ENCODE results near the gene UBE4A. TPM values are rescaled to one million over a fixed set of nuclear protein-coding genes. Genes with fewer than 3 reads are reported as not detected.

UBE4A gene
- total and polyA plus RNA-seq, 9 of the 15 experiments (the other 6 are each of a cell fraction or from before 2014, with no cell fraction given), result 13.5 to 45.2 (median 26.8) TPM

- H3K27me3 ChIP-seq (ENCODE audit: control insufficient read depth in 2 of 2, insufficient read depth in 2 of 2, low read length in 2 of 2), result no peaks in the 10 kb centered on the region
- H3K9me3 ChIP-seq (replicated peaks; ENCODE audit: control insufficient read depth, insufficient read depth, low read depth, low read length), result no peaks in the 10 kb centered on the region
- BruUV-seq (replicated peaks), result no TSS peak
- no peak for ATAC-seq
- peaks cover 2% of the 10 kb centered on the region for H3K9me1 ChIP-seq (ENCODE audit: control insufficient read depth, insufficient read depth, low read length)
- no peak overlapping the region for H3K27ac ChIP-seq (ENCODE audit: extremely low read depth, low read depth, low read length)
- no peak overlapping the region for H3K4me2 ChIP-seq (ENCODE audit: insufficient read depth, low read length)
- no peak overlapping the region for H2AFZ ChIP-seq (ENCODE audit: low read depth, low read length)
- no peaks in the 10 kb centered on the region for H4K20me1 ChIP-seq (replicated peaks; ENCODE audit: control insufficient read depth, insufficient read depth, low read length)
- no peaks in the 10 kb centered on the region for H3K79me2 ChIP-seq (ENCODE audit: control insufficient read depth, insufficient read depth, low read length)
- TF ChIP-seq HMBOX1 (IDR thresholded peaks at IDR 0.05), result 0 out of 2 replicates have a peak, but pooled peaks have one; percentile 48
- TF ChIP-seq RBM39 (optimal IDR thresholded peaks at IDR 0.05; ENCODE audit: low read depth, low read length), result no peak
- no peak for TF ChIP-seq ZNF551 (CRISPR knock-in tag; IDR thresholded peaks at IDR 0.05)
- peak; percentile 51 to 90; a peak in 2 of 4 replicates for TF ChIP-seq SRF (CRISPR knock-in tag; IDR thresholded peaks at IDR 0.05)
- no peak for TF ChIP-seq CHD1 (IDR thresholded peaks at IDR 0.05; ENCODE audit: low read length)
- TF ChIP-seq TRIM24 (IDR thresholded peaks at IDR 0.05), result no peak
- no peak for TF ChIP-seq PBX2 (CRISPR knock-in tag; IDR thresholded peaks at IDR 0.05; ENCODE audit: low read depth)
- TF ChIP-seq PBX2 (tag; conservative IDR thresholded peaks at IDR 0.05; ENCODE audit: low read depth), result no peak
- TF ChIP-seq ESRRB (CRISPR knock-in tag; IDR thresholded peaks at IDR 0.05; ENCODE audit: borderline replicate concordance), result no peak
- no peak for TF ChIP-seq ZBTB9 (CRISPR knock-in tag; IDR thresholded peaks at IDR 0.05)
- peaks cover 27 to 36% of the 10 kb centered on the region in 2 experiments for H3K4me1 ChIP-seq (replicated peaks in 1 of 2; ENCODE audit: control insufficient read depth in 2 of 2, insufficient read depth in 2 of 2, low read length in 2 of 2)
- no peak overlapping the region for H3K9ac ChIP-seq (ENCODE audit: insufficient read depth in 1 of 2, low read depth in 2 of 2, low read length in 2 of 2)
- WGBS (ENCODE audit: insufficient coverage, low coverage, missing lambda C conversion rate), result 31% methylated on average over 3 of the region's 3 CpGs
- in situ Hi-C loops (cut with MboI) (no loop called here), intact Hi-C loops (cut with micrococcal nuclease) (no loop called here)
- H3K4me3 ChIP-seq, result no peak overlapping the region
- DNase-seq (ENCODE audit: extremely low read depth in 1 of 4, low spot score in 3 of 4), result no peak
- ChIA-PET POLR2A (no interaction called here), CTCF (ENCODE audit: low intra/inter-chr PET ratio) (no interaction called here)
- H3K36me3 ChIP-seq (ENCODE audit: control insufficient read depth, insufficient read depth, low read length), result no peaks in the 10 kb centered on the region
- FAIRE-seq, result no peak
Measured at GRCh38 chr11:118320515-118320914, 38.9 kb upstream of the UBE4A start.

All from K562 (cell line).